A549 (cell line): Measurements from ENCODE around the gene BPIFB2.

Experiments
- CTCF ChIP-seq: fragments of >200 bp; sonication (Bioruptor Twin); formaldehyde crosslinking; IDR thresholded peaks from 3 replicates; pipeline ENCODE4 v1.5.1; 2016
- POLR2AphosphoS2 ChIP-seq: conservative IDR thresholded peaks from 2 replicates; pipeline ENCODE4 v1.6.1; 2012; ENCODE audit warnings: low read length, improper control_type of control experiment, inconsistent platforms
- RAD21 ChIP-seq, 2 experiments: fragments of >200 bp in 1 of 2; sonication (Bioruptor Twin) in 1 of 2; formaldehyde crosslinking in 1 of 2; IDR thresholded peaks in 1 of 2; conservative IDR thresholded peaks in 1 of 2; 2 replicates in 1 of 2; 3 replicates in 1 of 2; pipeline ENCODE4 v1.6.1; 2012 to 2018; ENCODE audit warnings: inconsistent platforms in 1 of 2
- RCOR1 ChIP-seq: fragments of 150-350 bp; IDR thresholded peaks from 2 replicates; pipeline ENCODE4 v1.6.1; 2014; ENCODE audit warnings: antibody characterized with exemption, low read length, low read depth
- SREBF2 ChIP-seq: fragments of 450-650 bp; IDR thresholded peaks from 2 replicates; pipeline ENCODE4 v1.6.1; 2014; ENCODE audit warnings: mild to moderate bottlenecking, moderate library complexity

- TF ChIP-seq RCOR1 (no peak), RAD21 (conservative IDR thresholded peaks at IDR 0.05 in 1 of 2, IDR thresholded peaks at IDR 0.05 in 1 of 2) (no peak), CTCF (no peak), POLR2AphosphoS2 (no peak), SREBF2 (no peak)
These were observed 7.8 kb upstream of the BPIFB2 start for GRCh38 chr20:32999603-33000250.
